HG02840 (cell line): ENCODE measurements around the gene RGS13.

Experiments used
- ATAC-seq: cut with Tn5 transposase; IDR thresholded peaks from one replicate; pipeline ENCODE4 v1.9.1; 2021; ENCODE audit warnings: mild to moderate bottlenecking, moderate library complexity, moderate number of reproducible peaks; ENCODE audit not compliant: unreplicated experiment, low FRiP score

Gene RGS13

GRCh38 chr1:192635939-192636338 lies at the start of gene RGS13:
Gene RGS13 (plus strand): TSS chr1:192636147. CDS start chr1:192644335, 8,188 bp downstream.
- ATAC-seq = no peak

GRCh38 chr1:192587386-192588266 lies 48.3 kb upstream of the RGS13 start:
- no peak for ATAC-seq

GRCh38 chr1:192588546-192588945 lies 47.4 kb upstream of the RGS13 start:
- ATAC-seq = no peak

GRCh38 chr1:192589813-192590212 lies 46.1 kb upstream of the RGS13 start:
- ATAC-seq = no peak

- ATAC-seq = no peak
These were observed 43.4 kb upstream of the RGS13 start for GRCh38 chr1:192592517-192592916.

GRCh38 chr1:192592981-192593708 lies 42.8 kb upstream of the RGS13 start:
- no peak for ATAC-seq

- no peak for ATAC-seq
These were observed 40.6 kb upstream of the RGS13 start for GRCh38 chr1:192595299-192595698.

- ATAC-seq = no peak
These were observed 37.4 kb upstream of the RGS13 start for GRCh38 chr1:192598589-192598988.

GRCh38 chr1:192600275-192600674 lies 35.7 kb upstream of the RGS13 start:
- no peak for ATAC-seq

- ATAC-seq = peak; percentile 52
These were observed 34.8 kb upstream of the RGS13 start for GRCh38 chr1:192601143-192601542.

- no peak for ATAC-seq
These were observed 34.4 kb upstream of the RGS13 start for GRCh38 chr1:192601567-192601966.

GRCh38 chr1:192602757-192603156 lies 33.2 kb upstream of the RGS13 start:
- no peak for ATAC-seq

GRCh38 chr1:192603218-192603787 lies 32.6 kb upstream of the RGS13 start:
- ATAC-seq = no peak

- peak; percentile 27 for ATAC-seq
These were observed 30.8 kb upstream of the RGS13 start for GRCh38 chr1:192604979-192605620.

- no peak for ATAC-seq
These were observed 27.3 kb upstream of the RGS13 start for GRCh38 chr1:192608671-192609070.

GRCh38 chr1:192609110-192610079 lies 26.6 kb upstream of the RGS13 start:
- peak; percentile 99 for ATAC-seq

- ATAC-seq = no peak
These were observed 25.6 kb upstream of the RGS13 start for GRCh38 chr1:192610112-192610889.

- ATAC-seq = no peak
These were observed 20.9 kb upstream of the RGS13 start for GRCh38 chr1:192615055-192615454.

- no peak for ATAC-seq
These were observed 15.8 kb upstream of the RGS13 start for GRCh38 chr1:192620071-192620635.
